Gastrocnemius medialis (tissue), 4 donors: ENCODE measurements around the gene P2RY14. TPM values are rescaled to one million over a fixed set of nuclear protein-coding genes. Genes with fewer than 3 reads are reported as not detected.

Experiments used
- ATAC-seq, 2 donors: fragments of 150-250 bp; one replicate each; pipeline ENCODE4 v1.9.1; 2016
- DNase-seq, 2 donors: peaks; one replicate each; pipeline ENCODE4 v3.0.0-alpha.2; 2019
- H3K27ac ChIP-seq, 4 donors: fragments of 200-600 bp; sonication (generic); 1 replicate in 1 of 4; 2 replicates in 3 of 4; pipeline ENCODE4 v1.5.1; 2016 to 2018; ENCODE audit warnings: mild to moderate bottlenecking in 2 of 4, moderate library complexity in 1 of 4
- H3K27me3 ChIP-seq, 3 donors: fragments of 200-600 bp; sonication (generic) in 2 of 3; 1 replicate in 1 of 3; 2 replicates in 2 of 3; pipeline versions ENCODE4 v1.5.1 to v1.6.0; 2016 to 2019; ENCODE audit warnings: mild to moderate bottlenecking in 1 of 3, moderate library complexity in 1 of 3
- H3K36me3 ChIP-seq, 2 donors: fragments of 200-600 bp; sonication (generic) in 1 of 2; one replicate each; pipeline ENCODE4 v1.5.1; 2017 to 2018
- H3K4me1 ChIP-seq, 2 donors: fragments of 200-600 bp; sonication (generic) in 1 of 2; one replicate each; pipeline ENCODE4 v1.5.1; 2016 to 2017; ENCODE audit warnings: mild to moderate bottlenecking in 2 of 2
- H3K4me3 ChIP-seq, 4 donors: fragments of 200-600 bp; sonication (generic) in 3 of 4; 1 replicate in 1 of 4; 2 replicates in 3 of 4; pipeline ENCODE4 v1.5.1; 2016 to 2019; ENCODE audit warnings: mild to moderate bottlenecking in 2 of 4
- H3K9me3 ChIP-seq, 3 donors: fragments of 200-600 bp; sonication (generic) in 2 of 3; 1 replicate in 1 of 3; 2 replicates in 2 of 3; pipeline ENCODE4 v1.5.1; 2016 to 2019
- POLR2A ChIP-seq, 2 donors: fragments of 450-650 bp; IDR thresholded peaks; one replicate each; pipeline ENCODE4 v1.6.1; 2017; ENCODE audit warnings: antibody characterized with exemption in 2 of 2, mild to moderate bottlenecking in 2 of 2, moderate library complexity in 2 of 2
- in situ Hi-C, 4 donors: fragments of 200-750 bp; cut with MboI; loops; one replicate each; pipeline versions ENCODE4 v1.15.0 to v1.8.0; 2017; ENCODE audit warnings: low sequenced_read_pairs in 4 of 4
- intact Hi-C: fragments of 100-400 bp; cut with DNase I; formaldehyde crosslinking; loops from one replicate; pipeline ENCODE4 v1.15.1; 2023; ENCODE audit warnings: low total_unique reads
- total RNA-seq, 4 donors: library from RNA; depleted of rRNA; stranded (reverse); fragments of >200 nt; gene quantifications; one replicate each; pipeline versions ENCODE4 v1.1.0 to v1.2.3, GENCODE V29; 2016
- TF ChIP-seq, protein P1 (sequence below), 5 experiments: fragments of 450-650 bp in 3 of 5; fragments of 200-600 bp in 2 of 5; sonication (generic) in 2 of 5; IDR thresholded peaks in 4 of 5; conservative IDR thresholded peaks in 1 of 5; 1 replicate in 4 of 5; 2 replicates in 1 of 5; pipeline ENCODE4 v1.5.1; 2016 to 2019; ENCODE audit warnings: antibody characterized with exemption in 5 of 5, mild to moderate bottlenecking in 3 of 5, moderate library complexity in 3 of 5

The P2RY14 gene
- total RNA-seq, result 1 to 10 TPM; 3.3 to 5.2 (median 3.8) TPM

GRCh38 chr3:151278230-151278629 lies at the start of gene P2RY14:
P2RY14 (minus strand) TSS chr3:151278542; CDS start chr3:151214316, 64,226 bp downstream.
- Histone ChIP-seq H3K36me3 (no peaks in the 10 kb centered on the region), H3K4me3 (peak within 1 kb of the TSS in 3 of 4 donors; percentile 8 to 34 (median 23)), H3K4me1 (no peaks in the 10 kb centered on the region), H3K27me3 (no peaks in the 10 kb centered on the region), H3K27ac (peak within 1 kb of the TSS; percentile 9 to 42 (median 37)), H3K9me3 (no peaks in the 10 kb centered on the region)
- in situ Hi-C loops, result loop anchor here in 2 of 4 donors (5.0 kb wide), 2 partner anchors 51 to 111 kb away; no protein-coding TSS in a partner anchor
- DNase-seq (no peak), ATAC-seq (peak in 1 of 2 donors; percentile 18)
- TF ChIP-seq, protein P1, sequence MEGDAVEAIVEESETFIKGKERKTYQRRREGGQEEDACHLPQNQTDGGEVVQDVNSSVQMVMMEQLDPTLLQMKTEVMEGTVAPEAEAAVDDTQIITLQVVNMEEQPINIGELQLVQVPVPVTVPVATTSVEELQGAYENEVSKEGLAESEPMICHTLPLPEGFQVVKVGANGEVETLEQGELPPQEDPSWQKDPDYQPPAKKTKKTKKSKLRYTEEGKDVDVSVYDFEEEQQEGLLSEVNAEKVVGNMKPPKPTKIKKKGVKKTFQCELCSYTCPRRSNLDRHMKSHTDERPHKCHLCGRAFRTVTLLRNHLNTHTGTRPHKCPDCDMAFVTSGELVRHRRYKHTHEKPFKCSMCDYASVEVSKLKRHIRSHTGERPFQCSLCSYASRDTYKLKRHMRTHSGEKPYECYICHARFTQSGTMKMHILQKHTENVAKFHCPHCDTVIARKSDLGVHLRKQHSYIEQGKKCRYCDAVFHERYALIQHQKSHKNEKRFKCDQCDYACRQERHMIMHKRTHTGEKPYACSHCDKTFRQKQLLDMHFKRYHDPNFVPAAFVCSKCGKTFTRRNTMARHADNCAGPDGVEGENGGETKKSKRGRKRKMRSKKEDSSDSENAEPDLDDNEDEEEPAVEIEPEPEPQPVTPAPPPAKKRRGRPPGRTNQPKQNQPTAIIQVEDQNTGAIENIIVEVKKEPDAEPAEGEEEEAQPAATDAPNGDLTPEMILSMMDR (IDR thresholded peaks at IDR 0.05 in 4 of 5, conservative IDR thresholded peaks at IDR 0.05 in 1 of 5), result no peak
- no peak for TF ChIP-seq POLR2A (IDR thresholded peaks at IDR 0.05)
- intact Hi-C loops, result no loop called here

GRCh38 chr3:151327571-151328198 lies 49.3 kb upstream of the P2RY14 start:
- DNase-seq (no peak), ATAC-seq (no peak)
- H3K4me1 ChIP-seq, result no peaks in the 10 kb centered on the region
- TF ChIP-seq, protein P1 (IDR thresholded peaks at IDR 0.05 in 4 of 5, conservative IDR thresholded peaks at IDR 0.05 in 1 of 5), result peak in 3 of 5 experiments; percentile 18 to 61 (median 42)
- TF ChIP-seq POLR2A (IDR thresholded peaks at IDR 0.05), result no peak
- H3K36me3 ChIP-seq, result no peaks in the 10 kb centered on the region
- in situ Hi-C loops, result no loop called here
- peak overlapping the region in 1 of 4 donors; percentile 11 for H3K4me3 ChIP-seq
- no peaks in the 10 kb centered on the region for H3K9me3 ChIP-seq
- H3K27me3 ChIP-seq, result no peaks in the 10 kb centered on the region
- H3K27ac ChIP-seq, result no peak overlapping the region
- intact Hi-C loops, result loop anchor here (2.0 to 5.0 kb wide), 2 partner anchors 101 to 160 kb away; no protein-coding TSS in a partner anchor

DNA sequence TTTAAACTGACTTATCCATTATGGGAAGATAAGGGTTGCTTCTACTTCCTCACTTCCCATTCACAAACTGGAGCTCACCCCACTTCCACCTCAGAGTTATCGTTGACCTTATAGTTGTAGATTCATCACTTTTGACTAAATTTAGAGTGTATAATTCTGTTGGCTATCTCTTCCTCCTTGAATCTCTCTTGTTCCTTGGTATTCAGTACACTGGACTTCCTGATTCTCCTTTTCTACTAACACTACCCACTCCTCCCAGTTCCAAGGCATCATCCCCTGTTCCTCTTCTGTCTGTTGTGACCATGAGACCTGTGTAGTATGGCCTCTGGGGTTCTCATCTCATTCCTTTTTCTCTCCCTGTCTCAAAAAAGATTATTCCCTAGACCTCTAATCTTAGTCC lies 44.2 kb upstream of the P2RY14 start:
- no peak for ATAC-seq
- in situ Hi-C loops, result no loop called here

GRCh38 chr3:151321526-151321925 lies 43.2 kb upstream of the P2RY14 start:
- no peaks in the 10 kb centered on the region for H3K9me3 ChIP-seq
- no peak overlapping the region for H3K4me3 ChIP-seq
- intact Hi-C loops (no loop called here), in situ Hi-C loops (no loop called here)
- no peak for DNase-seq
- H3K27ac ChIP-seq, result no peak overlapping the region
- no peak for ATAC-seq
- H3K27me3 ChIP-seq, result no peaks in the 10 kb centered on the region
- H3K36me3 ChIP-seq, result no peaks in the 10 kb centered on the region
- no peaks in the 10 kb centered on the region for H3K4me1 ChIP-seq
- TF ChIP-seq, protein P1 (IDR thresholded peaks at IDR 0.05 in 4 of 5, conservative IDR thresholded peaks at IDR 0.05 in 1 of 5), result no peak
- no peak for TF ChIP-seq POLR2A (IDR thresholded peaks at IDR 0.05)

More for the DNA sequence above, 44.2 kb upstream of the P2RY14 start:
- no peaks in the 10 kb centered on the region for H3K4me1 ChIP-seq
- intact Hi-C loops, result no loop called here
- TF ChIP-seq, protein P1 (IDR thresholded peaks at IDR 0.05 in 4 of 5, conservative IDR thresholded peaks at IDR 0.05 in 1 of 5), result no peak
- TF ChIP-seq POLR2A (IDR thresholded peaks at IDR 0.05), result no peak
- no peak overlapping the region for H3K27ac ChIP-seq
- no peaks in the 10 kb centered on the region for H3K36me3 ChIP-seq
- H3K9me3 ChIP-seq, result no peaks in the 10 kb centered on the region
- DNase-seq, result no peak
- no peak overlapping the region for H3K4me3 ChIP-seq
- no peaks in the 10 kb centered on the region for H3K27me3 ChIP-seq
